ENCODE measurements around the gene STK39. TPM values are rescaled to one million over a fixed set of nuclear protein-coding genes. Genes with fewer than 3 reads are reported as not detected.

STK39 gene
- total RNA-seq (16.7 TPM), polyA plus RNA-seq (ENCODE audit: insufficient read depth in 1 of 8, insufficient read length in 8 of 8, low replicate concordance in 1 of 8) (10 to 100 TPM; 15.2 to 23.2 (median 18.7) TPM)
- long read RNA-seq, donor 1, partial matches to known transcripts: 0 of 4 reads
- long read RNA-seq, donor 1, other reads (novel, unspliced or antisense): 0 of 4 reads
- long read RNA-seq, donor 2: 0 reads
- long read RNA-seq, donor 3, transcript STK39-201 (18 exons, 3,820 nt): major isoform, 6 of 6 reads
- long read RNA-seq, donor 3, partial matches to known transcripts: 0 of 6 reads
- long read RNA-seq, donor 3, other reads (novel, unspliced or antisense): 0 of 6 reads
- long read RNA-seq, donor 4, partial matches to known transcripts: 0 of 2 reads
- long read RNA-seq, donor 4, other reads (novel, unspliced or antisense): 0 of 2 reads
- long read RNA-seq, donor 5, partial matches to known transcripts: 8 of 11 reads
- long read RNA-seq, donor 5, other reads (novel, unspliced or antisense): 0 of 11 reads
- long read RNA-seq, donor 6, partial matches to known transcripts: 0 of 4 reads
- long read RNA-seq, donor 6, other reads (novel, unspliced or antisense): 0 of 4 reads
- long read RNA-seq, donor 7, partial matches to known transcripts: 0 of 4 reads
- long read RNA-seq, donor 7, other reads (novel, unspliced or antisense): 0 of 4 reads
- long read RNA-seq, donor 8: 0 reads
- long read RNA-seq, donor 9, partial matches to known transcripts: 0 of 3 reads
- long read RNA-seq, donor 9, other reads (novel, unspliced or antisense): 0 of 3 reads
- long read RNA-seq, donor 10, partial matches to known transcripts: 9 of 12 reads
- long read RNA-seq, donor 10, other reads (novel, unspliced or antisense): 0 of 12 reads
- long read RNA-seq, donor 11, partial matches to known transcripts: 0 of 1 reads
- long read RNA-seq, donor 11, other reads (novel, unspliced or antisense): 0 of 1 reads

DNA sequence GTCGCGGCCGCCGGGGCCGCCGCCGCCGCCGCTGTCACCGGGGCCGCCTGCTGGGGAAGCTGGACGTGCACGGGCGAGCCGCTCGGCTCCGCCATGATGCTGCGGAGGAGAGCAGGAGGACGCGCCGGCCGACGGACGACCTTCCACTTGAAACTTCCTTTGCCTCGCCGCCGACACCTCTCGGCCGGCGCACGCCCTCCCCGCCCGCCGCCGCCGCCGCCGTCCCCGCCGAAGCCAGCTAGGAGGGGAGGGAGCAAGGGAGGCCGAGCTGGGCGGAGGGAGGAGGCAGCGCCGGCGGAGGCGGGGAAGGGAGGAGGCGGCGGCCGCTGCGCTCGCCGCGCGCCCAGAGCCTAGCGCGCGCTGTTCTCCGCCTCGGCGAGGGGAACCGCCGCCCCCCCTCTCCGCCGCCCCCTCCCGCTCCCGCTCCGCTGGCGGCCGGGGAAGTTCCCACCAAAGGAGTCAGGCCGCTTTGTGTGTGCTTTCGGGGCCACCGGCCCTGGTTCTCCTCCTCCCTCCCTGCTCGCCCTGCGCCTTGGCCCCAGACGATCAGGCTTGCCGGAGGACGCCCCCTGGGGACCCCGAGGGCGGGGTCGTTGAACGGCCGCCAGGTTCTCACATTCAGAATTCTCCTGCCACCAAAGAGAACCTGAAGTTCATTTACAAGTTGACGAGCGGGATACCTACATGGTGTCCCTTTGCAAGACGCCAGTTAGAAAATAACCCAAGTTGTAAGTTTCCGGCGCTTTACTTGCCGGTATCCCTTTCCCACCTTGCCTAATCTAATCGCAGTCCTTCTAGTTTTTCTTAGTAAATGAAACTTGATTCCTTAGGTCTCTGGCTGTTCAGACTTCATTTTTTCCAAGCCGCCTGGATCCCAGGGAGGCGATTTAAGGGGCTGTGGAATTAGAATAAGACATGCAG, at the start of gene STK39:
TSS of gene STK39 (minus strand) at position 255 of the 921 bp plus-strand sequence. CDS start at position 95, 160 bp downstream.
- H3K27me3 ChIP-seq (ENCODE audit: control insufficient read depth, insufficient read depth, low read length): no peaks in the 10 kb centered on the region
- WGBS (ENCODE audit: insufficient coverage): under 1% methylated on average over 76 of the region's 91 CpGs
- peak within 1 kb of the TSS; percentile 67 for H3K4me3 ChIP-seq (ENCODE audit: low read length)
- H3K4me1 ChIP-seq (ENCODE audit: control insufficient read depth, insufficient read depth, low read length): peaks cover 14% of the 10 kb centered on the region
- peak within 1 kb of the TSS; percentile 87 for H3K27ac ChIP-seq (ENCODE audit: low read length)
- no peaks in the 10 kb centered on the region for H3K9me3 ChIP-seq (replicated peaks; ENCODE audit: control insufficient read depth, low read depth, low read length)
- peak; percentile 95 for DNase-seq
- no peaks in the 10 kb centered on the region for H3K36me3 ChIP-seq (ENCODE audit: control insufficient read depth, insufficient read depth, low read length)

DNA sequence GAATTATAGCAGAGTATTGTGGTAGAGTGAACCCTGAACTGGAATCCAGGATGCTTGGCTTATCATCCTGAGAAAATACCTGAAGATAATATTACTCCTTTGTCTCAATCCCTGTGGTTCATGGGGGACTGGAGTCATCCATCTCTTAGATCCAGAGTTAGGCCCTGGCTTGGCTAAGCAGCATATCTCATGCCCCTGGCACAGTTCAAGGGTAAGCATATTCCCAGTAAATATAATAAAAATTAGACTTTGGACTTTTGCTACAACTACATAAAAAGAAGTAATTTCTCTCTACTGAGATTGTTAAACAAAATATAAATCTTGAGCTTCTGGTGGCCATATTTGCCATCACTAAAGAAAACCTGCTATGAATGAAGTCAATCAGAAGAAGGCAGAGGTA, 47.7 kb upstream of the STK39 start:
- Histone ChIP-seq H3K36me3 (ENCODE audit: control insufficient read depth, insufficient read depth, low read length) (no peaks in the 10 kb centered on the region), H3K27me3 (ENCODE audit: control insufficient read depth, insufficient read depth, low read length) (no peaks in the 10 kb centered on the region), H3K9me3 (replicated peaks; ENCODE audit: control insufficient read depth, low read depth, low read length) (no peaks in the 10 kb centered on the region), H3K4me3 (ENCODE audit: low read length) (no peak overlapping the region), H3K27ac (ENCODE audit: low read length) (no peak overlapping the region), H3K4me1 (ENCODE audit: control insufficient read depth, insufficient read depth, low read length) (no peaks in the 10 kb centered on the region)
- no peak for DNase-seq

DNA sequence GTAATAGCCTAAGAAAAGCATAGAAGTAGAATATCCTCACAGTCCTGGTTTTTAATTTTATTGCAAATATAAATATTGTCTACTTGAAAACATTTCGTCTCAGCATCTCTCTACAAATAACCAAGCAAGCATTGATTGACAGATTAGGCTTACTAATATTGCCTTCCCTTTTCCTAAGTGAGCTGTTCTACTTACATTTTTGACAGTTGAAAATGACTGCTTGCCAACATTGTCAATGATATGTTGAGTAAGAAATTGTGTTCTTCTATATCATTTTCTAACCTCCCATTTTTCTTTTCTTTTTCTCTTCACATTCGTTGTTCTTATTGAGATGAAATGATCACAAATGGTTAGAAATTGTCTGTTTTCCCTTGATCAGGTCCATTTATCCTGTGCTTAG, 47.0 kb upstream of the STK39 start:
- Histone ChIP-seq H3K36me3 (ENCODE audit: control insufficient read depth, insufficient read depth, low read length) (no peaks in the 10 kb centered on the region), H3K27ac (ENCODE audit: low read length) (no peak overlapping the region), H3K4me1 (ENCODE audit: control insufficient read depth, insufficient read depth, low read length) (no peaks in the 10 kb centered on the region), H3K4me3 (ENCODE audit: low read length) (no peak overlapping the region), H3K9me3 (replicated peaks; ENCODE audit: control insufficient read depth, low read depth, low read length) (no peaks in the 10 kb centered on the region), H3K27me3 (ENCODE audit: control insufficient read depth, insufficient read depth, low read length) (no peaks in the 10 kb centered on the region)
- no CpG with 5 or more reads among the region's 2 CpGs for WGBS (ENCODE audit: insufficient coverage)
- DNase-seq: no peak

DNA sequence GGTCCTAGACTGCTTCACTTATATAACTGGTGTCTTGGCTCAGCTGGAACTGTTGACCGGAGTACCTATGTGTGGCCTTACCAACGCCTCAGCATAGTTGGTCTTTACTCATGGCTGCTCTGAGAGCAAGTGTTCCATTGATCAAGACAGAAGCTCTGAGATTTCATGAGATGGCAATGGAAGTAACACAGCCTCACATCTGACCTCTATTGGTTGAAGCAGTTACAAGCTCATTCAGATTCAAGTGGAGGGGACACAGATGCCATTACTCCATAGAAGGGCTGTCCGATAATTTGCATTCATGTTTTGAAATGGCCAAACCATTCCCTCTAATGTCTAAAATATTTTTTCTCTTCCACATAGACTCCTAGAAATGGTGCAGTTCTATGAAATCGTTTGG, 46.4 kb upstream of the STK39 start:
- Histone ChIP-seq H3K9me3 (replicated peaks; ENCODE audit: control insufficient read depth, low read depth, low read length) (no peaks in the 10 kb centered on the region), H3K27ac (ENCODE audit: low read length) (no peak overlapping the region), H3K4me1 (ENCODE audit: control insufficient read depth, insufficient read depth, low read length) (no peaks in the 10 kb centered on the region), H3K27me3 (ENCODE audit: control insufficient read depth, insufficient read depth, low read length) (no peaks in the 10 kb centered on the region), H3K36me3 (ENCODE audit: control insufficient read depth, insufficient read depth, low read length) (no peaks in the 10 kb centered on the region), H3K4me3 (ENCODE audit: low read length) (no peak overlapping the region)
- no peak for DNase-seq
- WGBS (ENCODE audit: insufficient coverage): 100% methylated on average over 2 of the region's 4 CpGs

DNA sequence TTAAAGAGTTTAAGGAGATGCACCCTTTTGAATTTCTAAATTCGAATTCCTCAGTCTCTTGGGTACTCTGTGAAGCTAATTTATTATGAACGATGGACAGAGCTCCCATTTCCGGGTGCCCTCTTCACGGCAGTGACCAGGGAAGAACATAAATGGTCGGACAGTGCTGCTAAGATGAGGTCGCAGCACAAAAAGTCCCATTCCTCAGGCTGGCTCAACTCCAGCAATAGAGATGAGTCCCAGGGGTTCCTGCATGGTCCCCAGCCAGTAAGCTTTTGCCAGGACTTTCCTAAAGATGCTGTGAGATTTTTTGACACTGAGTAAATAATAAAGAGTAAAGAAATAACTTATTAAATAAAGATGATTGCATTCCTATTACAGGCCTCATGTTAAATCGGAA, 43.0 kb upstream of the STK39 start:
- H3K4me3 ChIP-seq (ENCODE audit: low read length): no peak overlapping the region
- no peak for DNase-seq

DNA sequence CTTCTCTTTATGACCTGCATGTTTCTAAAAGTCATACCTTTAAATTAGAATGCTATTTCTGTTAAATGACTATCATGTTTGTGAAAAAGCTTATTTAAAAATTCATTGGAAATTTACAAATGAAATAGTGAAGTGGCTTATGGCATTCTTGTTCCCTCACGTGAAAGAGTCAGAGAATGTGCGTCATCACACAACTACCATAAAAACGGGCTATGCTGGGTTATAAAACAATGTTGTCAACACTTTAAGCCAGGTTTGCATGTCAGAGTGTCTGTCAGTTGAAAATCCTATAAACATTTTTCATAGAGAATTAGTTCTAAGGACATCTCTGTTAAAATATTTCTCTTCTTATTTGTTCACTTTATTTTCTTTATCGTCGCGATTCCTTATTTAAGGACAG, 42.5 kb upstream of the STK39 start:
- no peak overlapping the region for H3K27ac ChIP-seq (ENCODE audit: low read length)
- H3K4me3 ChIP-seq (ENCODE audit: low read length): no peak overlapping the region
- H3K4me1 ChIP-seq (ENCODE audit: control insufficient read depth, insufficient read depth, low read length): no peaks in the 10 kb centered on the region
- WGBS (ENCODE audit: insufficient coverage): no CpG with 5 or more reads among the region's 6 CpGs
- H3K27me3 ChIP-seq (ENCODE audit: control insufficient read depth, insufficient read depth, low read length): no peaks in the 10 kb centered on the region
- no peaks in the 10 kb centered on the region for H3K9me3 ChIP-seq (replicated peaks; ENCODE audit: control insufficient read depth, low read depth, low read length)
- no peak for DNase-seq
- no peaks in the 10 kb centered on the region for H3K36me3 ChIP-seq (ENCODE audit: control insufficient read depth, insufficient read depth, low read length)

More for the DNA sequence above, 43.0 kb upstream of the STK39 start:
- no peaks in the 10 kb centered on the region for H3K27me3 ChIP-seq (ENCODE audit: control insufficient read depth, insufficient read depth, low read length)
- no peaks in the 10 kb centered on the region for H3K9me3 ChIP-seq (replicated peaks; ENCODE audit: control insufficient read depth, low read depth, low read length)
- H3K4me1 ChIP-seq (ENCODE audit: control insufficient read depth, insufficient read depth, low read length): no peaks in the 10 kb centered on the region
- H3K27ac ChIP-seq (ENCODE audit: low read length): no peak overlapping the region
- WGBS (ENCODE audit: insufficient coverage): 28% methylated on average over 3 of the region's 7 CpGs
- H3K36me3 ChIP-seq (ENCODE audit: control insufficient read depth, insufficient read depth, low read length): no peaks in the 10 kb centered on the region

DNA sequence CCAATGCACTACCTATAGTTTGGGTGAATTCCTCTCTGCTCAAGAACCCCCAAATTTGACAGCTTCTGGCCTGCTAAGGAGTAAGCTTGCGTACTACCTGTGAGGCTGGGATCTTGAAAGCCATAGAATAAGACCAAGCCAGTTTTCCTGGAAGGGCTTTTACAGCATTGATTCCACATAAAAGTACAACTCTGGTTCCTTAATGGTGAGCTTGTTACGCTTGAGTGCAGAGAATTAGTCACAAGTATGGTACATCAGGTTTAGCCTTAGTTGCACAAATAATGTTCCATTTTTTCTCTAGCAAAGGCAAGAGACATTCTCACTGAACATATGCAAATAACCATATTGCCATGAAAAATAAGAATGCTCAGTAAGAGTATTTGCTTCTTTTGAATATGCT, 39.1 kb upstream of the STK39 start:
- Histone ChIP-seq H3K9me3 (replicated peaks; ENCODE audit: control insufficient read depth, low read depth, low read length) (no peaks in the 10 kb centered on the region), H3K4me1 (ENCODE audit: control insufficient read depth, insufficient read depth, low read length) (no peaks in the 10 kb centered on the region), H3K27ac (ENCODE audit: low read length) (no peak overlapping the region), H3K36me3 (ENCODE audit: control insufficient read depth, insufficient read depth, low read length) (no peaks in the 10 kb centered on the region), H3K4me3 (ENCODE audit: low read length) (no peak overlapping the region), H3K27me3 (ENCODE audit: control insufficient read depth, insufficient read depth, low read length) (no peaks in the 10 kb centered on the region)
- WGBS (ENCODE audit: insufficient coverage): 100% methylated on average over 1 of the region's 2 CpGs
- no peak for DNase-seq

DNA sequence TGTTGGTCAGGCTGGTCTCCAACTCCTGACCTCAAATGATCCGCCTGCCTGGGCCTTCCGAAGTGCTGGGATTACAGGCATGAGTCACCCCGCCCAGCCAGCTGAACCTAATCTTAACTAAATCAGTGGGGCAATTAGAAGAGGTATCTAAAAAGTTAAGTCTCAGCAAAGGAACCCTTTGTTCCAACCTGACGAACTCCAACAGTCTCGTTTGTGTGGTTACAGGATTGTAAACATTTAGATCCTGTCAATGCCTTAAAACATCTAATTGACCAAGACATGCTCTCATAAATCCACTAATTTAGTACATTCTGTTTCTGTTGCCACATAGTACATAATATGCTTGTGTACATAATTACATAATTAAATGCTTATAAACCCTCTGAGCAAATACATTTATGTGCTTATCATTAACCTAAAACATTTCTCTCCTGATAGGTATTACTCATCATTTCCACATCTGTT, 31.1 kb upstream of the STK39 start:
- DNase-seq: no peak
- no peak overlapping the region for H3K27ac ChIP-seq (ENCODE audit: low read length)
- no peak overlapping the region for H3K4me3 ChIP-seq (ENCODE audit: low read length)
- H3K9me3 ChIP-seq (replicated peaks; ENCODE audit: control insufficient read depth, low read depth, low read length): no peaks in the 10 kb centered on the region
- no peaks in the 10 kb centered on the region for H3K27me3 ChIP-seq (ENCODE audit: control insufficient read depth, insufficient read depth, low read length)
- H3K4me1 ChIP-seq (ENCODE audit: control insufficient read depth, insufficient read depth, low read length): no peaks in the 10 kb centered on the region
- no peaks in the 10 kb centered on the region for H3K36me3 ChIP-seq (ENCODE audit: control insufficient read depth, insufficient read depth, low read length)
- WGBS (ENCODE audit: insufficient coverage): no CpG with 5 or more reads among the region's 5 CpGs

DNA sequence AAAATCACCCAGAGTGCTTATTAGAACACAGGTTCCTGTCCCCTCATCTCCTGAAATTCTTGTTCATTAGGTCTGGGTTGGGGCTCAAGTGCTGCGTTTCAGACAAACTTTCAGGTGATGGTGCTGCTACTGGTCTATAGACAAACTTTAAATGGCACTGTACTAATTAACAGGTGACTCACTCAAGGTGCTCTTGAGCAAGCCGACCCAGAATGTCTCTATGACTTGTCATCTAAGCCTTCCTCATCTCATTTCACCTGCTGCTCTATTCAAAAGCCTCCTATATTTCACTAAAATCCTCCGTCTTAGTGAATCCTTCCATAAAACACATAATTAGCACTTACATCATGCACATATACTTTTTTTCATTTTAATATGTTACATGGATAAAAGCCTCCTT, 29.9 kb upstream of the STK39 start:
- H3K4me1 ChIP-seq (ENCODE audit: control insufficient read depth, insufficient read depth, low read length): no peaks in the 10 kb centered on the region
- H3K27ac ChIP-seq (ENCODE audit: low read length): no peak overlapping the region
- H3K27me3 ChIP-seq (ENCODE audit: control insufficient read depth, insufficient read depth, low read length): no peaks in the 10 kb centered on the region
- H3K9me3 ChIP-seq (replicated peaks; ENCODE audit: control insufficient read depth, low read depth, low read length): peaks cover 1% of the 10 kb centered on the region
- H3K36me3 ChIP-seq (ENCODE audit: control insufficient read depth, insufficient read depth, low read length): no peaks in the 10 kb centered on the region
- DNase-seq: no peak
- H3K4me3 ChIP-seq (ENCODE audit: low read length): no peak overlapping the region
- 93% methylated on average over 2 of the region's 3 CpGs for WGBS (ENCODE audit: insufficient coverage)
